GM18951 (cell line): Measurements from ENCODE around the gene UBE2J2.
"Not testable (repeated sequence)": the region's sequence is repeated elsewhere in the genome, so short reads cannot be mapped to it uniquely, and the experiment has no call there.

Experiments
- POLR2A ChIP-seq: IDR thresholded peaks from 4 replicates; pipeline ENCODE4 v1.6.1; 2011; ENCODE audit warnings: mild to moderate bottlenecking; ENCODE audit not compliant: insufficient read length, insufficient read depth; ENCODE audit errors: extremely low read depth
- in situ Hi-C: fragments of 300-500 bp; cut with MboI; formaldehyde crosslinking; loops from one replicate; pipeline ENCODE4 v1.12.0; 2022; ENCODE audit warnings: low sequenced_read_pairs, mixed read lengths, inconsistent platforms; ENCODE audit not compliant: unreplicated experiment

UBE2J2 gene

GRCh38 chr1:1273512-1274298 is at the start of gene UBE2J2:
UBE2J2 (minus strand) TSS chr1:1273854; CDS start chr1:1267992, 5,862 bp downstream.
- in situ Hi-C loops, result no loop called here

GRCh38 chr1:1322952-1323351 is 49.3 kb upstream of the UBE2J2 start:
- TF ChIP-seq POLR2A, result no peak
- in situ Hi-C loops, result no loop called here

More at GRCh38 chr1:1273512-1274298, at the start of gene UBE2J2:
- peak; percentile 76 for TF ChIP-seq POLR2A

GRCh38 chr1:1322418-1322817 is 48.8 kb upstream of the UBE2J2 start:
- in situ Hi-C loops, result no loop called here
- no peak for TF ChIP-seq POLR2A

GRCh38 chr1:1321477-1321876 is 47.8 kb upstream of the UBE2J2 start:
- in situ Hi-C loops, result no loop called here
- TF ChIP-seq POLR2A, result no peak

- no peak for TF ChIP-seq POLR2A
- in situ Hi-C loops, result no loop called here
These were observed 47.2 kb upstream of the UBE2J2 start for GRCh38 chr1:1320666-1321448.

- in situ Hi-C loops, result no loop called here
These were observed 45.9 kb upstream of the UBE2J2 start for GRCh38 chr1:1319646-1319941.

GRCh38 chr1:1318777-1319645 is 45.4 kb upstream of the UBE2J2 start:
- TF ChIP-seq POLR2A, result no peak
- in situ Hi-C loops, result no loop called here

More at GRCh38 chr1:1319646-1319941, 45.9 kb upstream of the UBE2J2 start:
- TF ChIP-seq POLR2A, result no peak

GRCh38 chr1:1318131-1318652 is 44.5 kb upstream of the UBE2J2 start:
- in situ Hi-C loops, result no loop called here
- TF ChIP-seq POLR2A, result no peak

GRCh38 chr1:1317420-1317819 is 43.8 kb upstream of the UBE2J2 start:
- no peak for TF ChIP-seq POLR2A
- in situ Hi-C loops, result no loop called here

- in situ Hi-C loops, result not testable (repeated sequence)
These were observed 42.5 kb upstream of the UBE2J2 start for GRCh38 chr1:1316199-1316598.

- no peak for TF ChIP-seq POLR2A
These were observed 41.8 kb upstream of the UBE2J2 start for GRCh38 chr1:1315435-1315954.

GRCh38 chr1:1314678-1315335 is 41.2 kb upstream of the UBE2J2 start:
- in situ Hi-C loops, result no loop called here
- no peak for TF ChIP-seq POLR2A

More at GRCh38 chr1:1315435-1315954, 41.8 kb upstream of the UBE2J2 start:
- in situ Hi-C loops, result no loop called here

- in situ Hi-C loops, result no loop called here
These were observed 40.6 kb upstream of the UBE2J2 start for GRCh38 chr1:1314237-1314586.

More at GRCh38 chr1:1314237-1314586, 40.6 kb upstream of the UBE2J2 start:
- no peak for TF ChIP-seq POLR2A
